Upper lobe of left lung (tissue), 4 donors: ENCODE data around the gene SAMD8.

Source experiments
- EP300 ChIP-seq, 4 donors: sonication (generic); formaldehyde crosslinking; IDR thresholded peaks; one replicate each; pipeline ENCODE4 v1.5.1; 2017; ENCODE audit warnings: antibody characterized with exemption in 4 of 4, control low read depth in 2 of 4
- POLR2AphosphoS5 ChIP-seq, 2 donors: sonication (generic); formaldehyde crosslinking; IDR thresholded peaks; one replicate each; pipeline ENCODE4 v1.5.1; 2017; ENCODE audit warnings: antibody characterized with exemption in 2 of 2

DNA sequence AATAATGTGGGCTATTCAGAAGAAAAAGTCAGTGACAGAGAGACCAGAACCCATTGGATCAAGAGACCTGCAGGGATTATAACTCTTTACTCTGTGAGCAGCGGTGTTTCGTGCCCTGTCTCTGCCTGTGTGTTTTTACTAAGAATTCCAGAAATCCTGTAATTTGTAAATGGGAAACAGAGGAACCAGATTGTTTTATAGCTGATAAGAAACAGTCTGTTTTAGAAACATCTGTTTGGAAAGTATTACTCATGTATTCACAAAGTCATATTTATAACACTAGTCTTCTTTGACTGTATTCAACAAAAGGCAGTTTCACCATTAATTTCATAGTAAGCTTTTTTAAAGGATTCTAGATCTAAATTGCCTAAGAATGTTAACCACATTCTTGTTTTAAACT, 69.1 kb downstream of the SAMD8 start:
- TF ChIP-seq EP300 (IDR thresholded peaks at IDR 0.05) = no peak
- no peak for TF ChIP-seq POLR2AphosphoS5 (IDR thresholded peaks at IDR 0.05)
